GM15510 (cell line): Measurements from ENCODE around the gene KIF9.

Experiments used
- POLR2A ChIP-seq: IDR thresholded peaks from 3 replicates; pipeline ENCODE4 v1.6.1; 2011; ENCODE audit warnings: borderline replicate concordance; ENCODE audit not compliant: insufficient read length; ENCODE audit errors: extremely low read depth

Gene KIF9, protein sequence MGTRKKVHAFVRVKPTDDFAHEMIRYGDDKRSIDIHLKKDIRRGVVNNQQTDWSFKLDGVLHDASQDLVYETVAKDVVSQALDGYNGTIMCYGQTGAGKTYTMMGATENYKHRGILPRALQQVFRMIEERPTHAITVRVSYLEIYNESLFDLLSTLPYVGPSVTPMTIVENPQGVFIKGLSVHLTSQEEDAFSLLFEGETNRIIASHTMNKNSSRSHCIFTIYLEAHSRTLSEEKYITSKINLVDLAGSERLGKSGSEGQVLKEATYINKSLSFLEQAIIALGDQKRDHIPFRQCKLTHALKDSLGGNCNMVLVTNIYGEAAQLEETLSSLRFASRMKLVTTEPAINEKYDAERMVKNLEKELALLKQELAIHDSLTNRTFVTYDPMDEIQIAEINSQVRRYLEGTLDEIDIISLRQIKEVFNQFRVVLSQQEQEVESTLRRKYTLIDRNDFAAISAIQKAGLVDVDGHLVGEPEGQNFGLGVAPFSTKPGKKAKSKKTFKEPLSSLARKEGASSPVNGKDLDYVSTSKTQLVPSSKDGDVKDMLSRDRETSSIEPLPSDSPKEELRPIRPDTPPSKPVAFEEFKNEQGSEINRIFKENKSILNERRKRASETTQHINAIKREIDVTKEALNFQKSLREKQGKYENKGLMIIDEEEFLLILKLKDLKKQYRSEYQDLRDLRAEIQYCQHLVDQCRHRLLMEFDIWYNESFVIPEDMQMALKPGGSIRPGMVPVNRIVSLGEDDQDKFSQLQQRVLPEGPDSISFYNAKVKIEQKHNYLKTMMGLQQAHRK

GRCh38 chr3:47282424-47283192 lies at the start of gene KIF9, which contains the start of gene KLHL18:
TSS of gene KIF9 (minus strand) at chr3:47282799. CDS start at chr3:47277374, 5,425 bp downstream.
TSS of gene KLHL18 (plus strand) at chr3:47282944. CDS start at chr3:47282966, 22 bp downstream.
- TF ChIP-seq POLR2A: peak; percentile 79

DNA sequence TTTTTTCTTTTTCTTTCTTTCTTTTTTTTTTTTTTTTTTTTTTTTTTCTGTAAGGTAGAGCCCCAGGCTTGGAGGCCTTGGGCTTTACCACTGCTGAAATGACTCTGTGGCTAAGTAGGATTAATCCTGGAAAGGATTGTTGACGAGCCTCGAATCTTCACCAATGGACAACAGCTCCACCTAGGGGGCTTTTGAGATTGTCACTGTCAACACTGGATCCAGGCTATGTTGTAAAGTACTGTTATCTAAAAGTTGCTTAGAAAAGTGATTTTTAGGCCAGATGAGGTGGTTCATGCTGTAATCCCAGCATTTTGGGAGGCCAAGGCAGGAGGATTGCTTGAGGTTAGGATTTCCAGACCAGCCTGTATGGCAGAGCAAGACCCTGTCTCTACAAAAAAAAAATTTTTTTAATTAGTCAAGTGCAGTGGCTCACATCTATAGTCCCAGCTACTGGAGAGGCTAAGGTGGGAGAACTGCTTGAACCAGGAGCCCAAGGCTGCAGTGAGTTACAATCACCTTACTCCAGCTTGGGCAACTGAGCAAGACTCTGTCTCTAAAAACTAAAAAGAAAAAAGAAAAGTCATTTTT lies 41.8 kb upstream of the KIF9 start:
- TF ChIP-seq POLR2A: no peak

DNA sequence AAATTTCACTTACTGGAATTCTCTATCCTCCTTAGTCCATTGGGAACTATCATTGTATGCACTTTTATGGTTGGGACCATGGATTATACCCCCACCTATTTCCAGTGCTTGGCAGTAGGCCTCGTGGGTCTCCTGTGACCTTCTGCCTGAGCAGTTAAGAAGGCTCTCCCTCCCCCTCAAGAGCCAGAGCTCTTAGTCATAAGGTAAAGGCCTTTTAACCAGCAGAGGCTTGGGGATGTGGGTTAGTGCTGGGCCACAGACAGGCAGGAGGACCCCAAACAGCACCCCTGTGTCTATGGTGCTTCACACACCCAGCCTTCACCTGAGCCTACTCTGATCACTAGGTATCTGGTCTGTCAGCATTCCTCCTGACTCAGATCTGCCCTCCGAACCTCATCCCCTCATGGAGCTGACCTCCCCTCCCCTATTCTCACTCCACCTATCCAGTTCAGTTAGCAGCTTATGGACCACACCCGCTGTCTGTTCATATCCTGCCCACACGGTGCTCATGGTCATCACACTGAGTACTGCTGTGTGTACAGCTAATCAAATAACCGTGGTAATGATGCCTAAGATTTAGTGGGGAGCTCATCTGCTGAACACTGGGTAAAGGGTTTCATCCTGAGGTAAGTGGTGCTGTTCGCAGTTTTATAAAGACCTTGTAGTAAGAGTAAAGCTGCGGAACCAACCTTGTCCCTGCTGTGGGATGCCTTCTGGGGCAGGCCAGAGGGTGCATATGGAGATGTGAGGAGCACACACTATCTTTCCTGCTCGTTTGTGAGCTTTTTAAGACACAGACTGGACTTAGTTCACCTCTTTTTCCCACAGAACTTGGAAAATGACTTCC lies 41.1 kb upstream of the KIF9 start:
- TF ChIP-seq POLR2A: no peak

- no peak for TF ChIP-seq POLR2A
Observed at GRCh38 chr3:47319956-47320355, 37.4 kb upstream of the KIF9 start.

GRCh38 chr3:47318916-47319315 lies 36.3 kb upstream of the KIF9 start:
- no peak for TF ChIP-seq POLR2A

- no peak for TF ChIP-seq POLR2A
Observed at GRCh38 chr3:47315069-47315647, 32.6 kb upstream of the KIF9 start.

DNA sequence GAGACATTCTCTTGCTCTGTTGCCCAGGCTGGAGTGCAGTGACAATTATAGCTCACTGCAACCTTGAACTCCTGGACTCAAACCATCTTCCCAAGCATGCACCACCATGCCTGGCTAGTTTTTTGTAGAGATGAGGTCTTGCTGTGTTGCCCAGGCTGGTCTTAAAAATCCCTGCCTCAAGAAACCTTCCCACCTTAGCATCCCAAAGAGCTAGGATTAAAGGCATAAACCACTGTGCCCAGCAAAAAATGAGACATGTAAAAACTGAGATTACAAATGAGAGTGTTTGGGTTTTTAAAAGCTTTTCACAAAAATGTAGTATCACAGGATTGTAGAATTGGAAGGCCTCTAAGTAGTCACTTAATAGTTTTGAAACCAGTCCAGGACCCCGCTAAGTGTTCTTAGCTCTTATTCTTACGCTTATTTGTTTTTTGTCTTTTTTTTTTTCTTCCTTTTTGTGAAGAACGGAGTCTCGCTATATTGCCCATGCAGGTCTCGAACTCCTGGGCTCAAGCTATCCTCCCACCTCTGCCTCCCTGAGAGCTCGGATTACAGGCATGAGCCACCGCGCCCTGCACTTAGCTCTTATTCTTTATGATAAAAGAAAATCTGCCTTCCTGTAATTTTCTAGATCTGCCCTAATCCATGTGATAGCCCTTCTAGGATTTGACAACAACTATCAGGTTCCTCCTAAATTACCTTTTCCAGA lies 31.6 kb upstream of the KIF9 start:
- TF ChIP-seq POLR2A: no peak

GRCh38 chr3:47313341-47314055 lies 30.9 kb upstream of the KIF9 start:
- TF ChIP-seq POLR2A: no peak

GRCh38 chr3:47310391-47310790 lies 27.8 kb upstream of the KIF9 start:
- TF ChIP-seq POLR2A: no peak

DNA sequence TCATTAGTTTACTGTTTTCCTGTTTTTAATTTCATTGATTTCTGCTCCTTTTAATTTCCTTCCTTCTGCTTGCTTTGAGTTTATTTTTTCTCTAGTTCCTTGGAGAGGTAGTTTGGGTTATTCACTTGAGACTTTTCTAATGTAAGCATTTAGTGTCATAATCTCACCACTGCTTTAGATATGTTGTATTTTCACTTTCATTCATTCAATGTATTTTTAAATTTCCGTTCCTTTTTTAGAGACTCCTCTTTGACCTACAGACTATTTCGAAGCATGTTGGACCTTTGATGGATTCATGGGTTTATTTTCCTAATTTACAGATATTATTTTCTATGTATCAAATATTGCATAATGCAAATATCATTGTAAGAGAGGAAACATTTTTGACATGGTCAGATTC lies 23.4 kb upstream of the KIF9 start:
- TF ChIP-seq POLR2A: no peak

DNA sequence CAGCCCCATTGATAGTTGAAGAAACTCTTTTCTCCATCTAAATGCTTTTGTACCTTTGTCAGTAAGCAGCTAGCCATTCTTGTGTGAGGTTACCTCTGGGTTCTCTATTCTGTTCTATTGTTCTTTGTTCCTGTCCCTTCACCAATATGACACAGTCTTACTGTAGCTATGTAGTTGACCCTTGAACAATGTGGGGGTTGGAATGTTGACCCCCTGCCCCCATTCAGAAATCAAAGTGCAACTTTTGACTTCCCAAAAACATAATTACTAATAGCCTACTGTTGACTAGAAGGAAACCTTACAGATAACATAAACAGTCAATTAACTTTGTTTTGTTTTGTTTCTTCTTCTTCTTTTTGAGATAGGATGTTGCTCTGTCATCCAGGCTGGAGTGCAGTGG lies 18.9 kb upstream of the KIF9 start:
- no peak for TF ChIP-seq POLR2A
